Measurements from ENCODE around the gene FCSK.

Gene FCSK

GRCh38 chr16:70421473-70422311, 32.7 kb upstream of the FCSK start:
- in situ Hi-C loops (cut with HindIII; ENCODE audit: low pct_unique_long_range_greater_than_20kb, low sequenced_read_pairs): no loop called here
- no peak for DNase-seq (ENCODE audit: low read depth in 1 of 2, low spot score in 1 of 2)
- no peak for TF ChIP-seq JUND (IDR thresholded peaks at IDR 0.05; ENCODE audit: low read depth)

GRCh38 chr16:70422543-70422942, 31.9 kb upstream of the FCSK start:
- DNase-seq (ENCODE audit: low read depth in 1 of 2, low spot score in 1 of 2): no peak
- in situ Hi-C loops (cut with HindIII; ENCODE audit: low pct_unique_long_range_greater_than_20kb, low sequenced_read_pairs): no loop called here
- no peak for TF ChIP-seq JUND (IDR thresholded peaks at IDR 0.05; ENCODE audit: low read depth)

GRCh38 chr16:70427786-70428177, 26.6 kb upstream of the FCSK start:
- no peak for DNase-seq (ENCODE audit: low read depth in 1 of 2, low spot score in 1 of 2)
- TF ChIP-seq JUND (IDR thresholded peaks at IDR 0.05; ENCODE audit: low read depth): no peak
- in situ Hi-C loops (cut with HindIII; ENCODE audit: low pct_unique_long_range_greater_than_20kb, low sequenced_read_pairs): no loop called here

- DNase-seq (ENCODE audit: low read depth in 1 of 2, low spot score in 1 of 2): peak in 1 of 2 experiments; percentile 63
These were observed 26.0 kb upstream of the FCSK start for GRCh38 chr16:70428178-70428998.

DNA sequence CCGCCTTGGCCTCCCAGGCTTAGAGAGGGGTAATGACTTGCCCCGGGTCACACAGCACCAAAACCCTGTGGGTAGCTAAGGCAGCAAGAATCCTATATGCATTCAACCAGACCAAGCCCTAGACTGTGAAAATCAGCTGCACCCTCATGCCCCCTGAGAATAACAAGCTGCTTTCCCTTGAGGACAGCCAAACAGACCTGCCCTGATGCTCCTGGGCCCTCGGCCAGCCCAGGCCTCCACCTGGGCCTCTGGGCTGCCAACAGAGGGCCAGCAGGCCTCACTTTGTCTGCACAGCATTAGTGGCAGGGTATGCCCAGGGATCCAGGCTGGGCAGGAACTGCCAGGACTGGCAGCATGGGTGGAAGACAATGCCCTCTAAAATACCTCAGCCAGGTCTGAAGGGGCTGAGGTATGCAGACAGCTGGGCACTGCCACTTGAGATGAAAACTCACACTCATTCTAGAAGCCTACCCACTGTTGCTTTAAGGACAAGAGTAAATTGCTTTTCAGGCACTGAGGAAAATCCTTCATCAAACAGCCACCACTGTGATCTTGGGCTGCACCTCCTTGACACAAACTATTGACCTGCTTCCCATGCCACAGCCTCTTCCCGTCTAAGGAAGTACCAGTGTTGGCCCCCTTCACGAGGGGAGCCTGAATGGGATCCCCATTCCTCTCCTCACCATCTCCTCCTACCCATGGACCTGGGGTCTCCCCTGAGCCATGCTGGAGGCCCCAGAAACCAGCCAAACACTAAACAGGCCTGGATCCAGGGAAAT, 24.3 kb upstream of the FCSK start:
- DNase-seq (ENCODE audit: low read depth in 1 of 2, low spot score in 1 of 2): no peak
- TF ChIP-seq JUND (IDR thresholded peaks at IDR 0.05; ENCODE audit: low read depth): no peak
- in situ Hi-C loops (cut with HindIII; ENCODE audit: low pct_unique_long_range_greater_than_20kb, low sequenced_read_pairs): no loop called here

More at GRCh38 chr16:70428178-70428998, 26.0 kb upstream of the FCSK start:
- TF ChIP-seq JUND (IDR thresholded peaks at IDR 0.05; ENCODE audit: low read depth): no peak
- in situ Hi-C loops (cut with HindIII; ENCODE audit: low pct_unique_long_range_greater_than_20kb, low sequenced_read_pairs): no loop called here

DNA sequence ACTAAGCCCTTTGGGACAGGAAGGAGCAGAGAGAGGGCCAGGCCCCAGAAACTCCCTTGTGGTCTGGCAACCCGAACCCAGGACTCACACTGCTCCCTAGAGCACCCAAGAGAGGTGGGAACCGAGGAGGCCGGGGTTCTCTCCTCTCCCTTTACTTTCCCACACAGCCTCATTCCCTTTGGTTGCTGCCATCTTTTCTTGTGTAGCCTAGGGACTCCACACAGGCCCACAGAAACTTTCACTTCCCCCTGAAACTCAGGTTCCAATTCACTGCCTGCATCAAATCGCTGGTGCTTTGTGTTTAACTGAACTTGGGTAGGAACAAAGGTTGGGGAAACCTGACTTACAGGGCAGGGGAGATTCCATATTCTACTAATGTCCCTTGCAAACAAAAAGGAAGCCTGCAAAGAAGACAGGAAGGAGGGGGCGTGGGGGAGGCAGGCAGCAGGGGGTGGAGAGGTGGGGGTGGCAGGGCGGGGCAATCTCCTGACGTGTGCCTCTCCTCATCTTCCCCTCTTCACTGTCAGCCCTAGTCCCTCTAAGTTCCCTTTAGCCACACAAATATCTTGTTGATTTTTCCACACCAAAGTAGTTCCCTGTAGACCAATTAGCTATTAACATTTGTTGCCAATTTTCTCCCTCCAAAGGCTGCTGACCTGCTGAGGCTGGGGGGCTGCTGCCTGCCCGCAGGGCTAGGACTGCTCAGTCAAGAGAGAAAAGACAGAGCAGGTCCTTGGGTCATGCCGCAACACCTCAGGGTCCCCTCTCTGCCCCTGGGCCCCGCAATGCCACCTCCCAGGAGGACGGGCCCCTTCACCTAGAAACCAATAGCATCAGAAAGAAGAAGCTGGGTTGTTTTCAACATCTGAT, 23.5 kb upstream of the FCSK start:
- TF ChIP-seq JUND (IDR thresholded peaks at IDR 0.05; ENCODE audit: low read depth): no peak
- DNase-seq (ENCODE audit: low read depth in 1 of 2, low spot score in 1 of 2): peak in 1 of 2 experiments; percentile 64
- in situ Hi-C loops (cut with HindIII; ENCODE audit: low pct_unique_long_range_greater_than_20kb, low sequenced_read_pairs): no loop called here

- no peak for DNase-seq (ENCODE audit: low read depth in 1 of 2, low spot score in 1 of 2)
- in situ Hi-C loops (cut with HindIII; ENCODE audit: low pct_unique_long_range_greater_than_20kb, low sequenced_read_pairs): no loop called here
- TF ChIP-seq JUND (IDR thresholded peaks at IDR 0.05; ENCODE audit: low read depth): no peak
These were observed 22.1 kb upstream of the FCSK start for GRCh38 chr16:70432356-70432722.

GRCh38 chr16:70432723-70433457, 21.5 kb upstream of the FCSK start:
- in situ Hi-C loops (cut with HindIII; ENCODE audit: low pct_unique_long_range_greater_than_20kb, low sequenced_read_pairs): no loop called here
- DNase-seq (ENCODE audit: low read depth in 1 of 2, low spot score in 1 of 2): peak in 1 of 2 experiments; percentile 66
- no peak for TF ChIP-seq JUND (IDR thresholded peaks at IDR 0.05; ENCODE audit: low read depth)

DNA sequence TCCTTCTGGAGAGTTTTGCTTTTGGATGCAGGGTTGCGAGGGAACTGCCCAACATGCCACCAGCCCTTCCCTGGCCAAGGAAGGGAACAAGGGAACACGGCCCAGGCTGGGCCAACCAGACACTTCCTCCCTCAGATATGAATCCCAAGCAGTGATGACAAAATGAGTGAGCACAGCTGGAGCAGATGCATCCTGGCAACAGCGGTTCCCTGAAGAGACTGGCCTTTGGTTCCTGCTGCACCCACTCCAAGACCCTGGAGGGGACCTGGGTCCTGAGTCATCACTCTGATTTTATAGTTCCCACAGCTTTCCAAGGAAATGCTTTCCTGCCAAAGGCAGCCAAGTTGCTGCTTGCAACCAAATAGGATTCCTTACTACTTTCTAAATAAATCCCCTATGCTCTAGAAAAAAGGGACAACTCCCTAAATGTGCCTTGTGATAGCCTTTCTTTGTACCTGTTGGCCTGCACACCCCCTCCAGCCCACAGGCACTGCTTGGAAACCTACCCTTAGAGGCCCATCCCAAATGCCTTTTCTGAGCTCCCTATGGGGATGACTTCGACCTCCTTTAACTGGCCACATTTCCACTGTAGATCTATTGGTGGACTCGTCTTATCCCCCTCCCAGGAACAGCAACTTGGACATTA, 20.8 kb upstream of the FCSK start:
- TF ChIP-seq JUND (IDR thresholded peaks at IDR 0.05; ENCODE audit: low read depth): no peak
- no peak for DNase-seq (ENCODE audit: low read depth in 1 of 2, low spot score in 1 of 2)
- in situ Hi-C loops (cut with HindIII; ENCODE audit: low pct_unique_long_range_greater_than_20kb, low sequenced_read_pairs): no loop called here

GRCh38 chr16:70434484-70435260, 19.7 kb upstream of the FCSK start:
- no peak for TF ChIP-seq JUND (IDR thresholded peaks at IDR 0.05; ENCODE audit: low read depth)
- in situ Hi-C loops (cut with HindIII; ENCODE audit: low pct_unique_long_range_greater_than_20kb, low sequenced_read_pairs): no loop called here
- DNase-seq (ENCODE audit: low read depth in 1 of 2, low spot score in 1 of 2): no peak
